Mesothelial cell of epicardium (in vitro differentiated cells): Measurements from ENCODE around the gene TMEM187. TPM values are rescaled to one million over a fixed set of nuclear protein-coding genes. Genes with fewer than 3 reads are reported as not detected.

Experiments used
- DNase-seq, 2 experiments: peaks; one replicate each; pipeline ENCODE4 v3.0.0; 2021; ENCODE audit warnings: low spot score in 2 of 2; ENCODE audit not compliant: unreplicated experiment in 2 of 2
- H3K27ac Mint-ChIP-seq: 2 replicates; pipeline ENCODE4 v1.8.0; 2021; ENCODE audit warnings: mixed read lengths
- H3K27me3 Mint-ChIP-seq: 2 replicates; pipeline ENCODE4 v1.8.0; 2021; ENCODE audit warnings: low read depth, mixed read lengths
- H3K36me3 Mint-ChIP-seq: 2 replicates; pipeline ENCODE4 v1.8.0; 2021; ENCODE audit warnings: mixed read lengths
- H3K4me1 Mint-ChIP-seq: 2 replicates; pipeline ENCODE4 v1.8.0; 2021; ENCODE audit warnings: mixed read lengths
- H3K4me3 Mint-ChIP-seq: 2 replicates; pipeline ENCODE4 v1.8.0; 2021; ENCODE audit warnings: mild to moderate bottlenecking, moderate library complexity, mixed read lengths
- H3K9me3 Mint-ChIP-seq: 2 replicates; pipeline ENCODE4 v1.8.0; 2021; ENCODE audit warnings: mixed read lengths
- CTCF ChIP-seq: fragments of 200-600 bp; sonication (generic); IDR thresholded peaks from one replicate; pipeline ENCODE4 v1.5.0; 2021; ENCODE audit warnings: antibody characterized with exemption; ENCODE audit not compliant: unreplicated experiment
- total RNA-seq: library from RNA; stranded (reverse); gene quantifications from 3 replicates; pipeline ENCODE4 v1.2.1, GENCODE V29; 2021

The TMEM187 gene
- total RNA-seq, 1 donor from 2014 or later, result 15.0 TPM

GRCh38 chrX:153995504-153995903 lies 22.9 kb downstream of the TMEM187 start:
- Mint-ChIP-seq H3K9me3 (peaks cover 9% of the 10 kb centered on the region), H3K4me3 (no peak overlapping the region), H3K27ac (no peak overlapping the region), H3K27me3 (no peaks in the 10 kb centered on the region), H3K36me3 (no peaks in the 10 kb centered on the region), H3K4me1 (peaks cover 8% of the 10 kb centered on the region)
- TF ChIP-seq CTCF, result no peak
- no peak for DNase-seq

- no peak overlapping the region for H3K4me3 Mint-ChIP-seq
- no peak for DNase-seq
- no peak for TF ChIP-seq CTCF
- H3K9me3 Mint-ChIP-seq, result peaks cover 18% of the 10 kb centered on the region
- peak overlapping the region; percentile 77 for H3K27ac Mint-ChIP-seq
- H3K4me1 Mint-ChIP-seq, result peaks cover 16% of the 10 kb centered on the region
- H3K36me3 Mint-ChIP-seq, result peaks cover 3% of the 10 kb centered on the region
- H3K27me3 Mint-ChIP-seq, result no peaks in the 10 kb centered on the region
Measured at GRCh38 chrX:153999359-154000037, 26.9 kb downstream of the TMEM187 start.

- DNase-seq, result no peak
- Mint-ChIP-seq H3K4me3 (no peak overlapping the region), H3K27ac (peak overlapping the region; percentile 77), H3K27me3 (no peaks in the 10 kb centered on the region), H3K9me3 (peaks cover 18% of the 10 kb centered on the region), H3K4me1 (peaks cover 16% of the 10 kb centered on the region), H3K36me3 (peaks cover 3% of the 10 kb centered on the region)
- TF ChIP-seq CTCF, result no peak
Measured at GRCh38 chrX:154000051-154000450, 27.5 kb downstream of the TMEM187 start.

GRCh38 chrX:154002215-154002719 lies 29.7 kb downstream of the TMEM187 start:
- peaks cover 16% of the 10 kb centered on the region for H3K4me1 Mint-ChIP-seq
- peaks cover 9% of the 10 kb centered on the region for H3K36me3 Mint-ChIP-seq
- no peak for DNase-seq
- TF ChIP-seq CTCF, result no peak
- H3K9me3 Mint-ChIP-seq, result peaks cover 20% of the 10 kb centered on the region
- no peak overlapping the region for H3K4me3 Mint-ChIP-seq
- H3K27me3 Mint-ChIP-seq, result no peaks in the 10 kb centered on the region
- peak overlapping the region; percentile 91 for H3K27ac Mint-ChIP-seq

GRCh38 chrX:154004315-154004714 lies 31.8 kb downstream of the TMEM187 start:
- Mint-ChIP-seq H3K27me3 (no peaks in the 10 kb centered on the region), H3K27ac (peak overlapping the region; percentile 45), H3K9me3 (peaks cover 23% of the 10 kb centered on the region), H3K36me3 (peaks cover 19% of the 10 kb centered on the region), H3K4me1 (peaks cover 14% of the 10 kb centered on the region), H3K4me3 (no peak overlapping the region)
- TF ChIP-seq CTCF, result no peak
- DNase-seq, result no peak
